ENCODE data around the gene TRIB2. TPM values are rescaled to one million over a fixed set of nuclear protein-coding genes. Genes with fewer than 3 reads are reported as not detected.

The TRIB2 gene
- total RNA-seq, 1 donor from 2014 or later, result 57.8 TPM

DNA sequence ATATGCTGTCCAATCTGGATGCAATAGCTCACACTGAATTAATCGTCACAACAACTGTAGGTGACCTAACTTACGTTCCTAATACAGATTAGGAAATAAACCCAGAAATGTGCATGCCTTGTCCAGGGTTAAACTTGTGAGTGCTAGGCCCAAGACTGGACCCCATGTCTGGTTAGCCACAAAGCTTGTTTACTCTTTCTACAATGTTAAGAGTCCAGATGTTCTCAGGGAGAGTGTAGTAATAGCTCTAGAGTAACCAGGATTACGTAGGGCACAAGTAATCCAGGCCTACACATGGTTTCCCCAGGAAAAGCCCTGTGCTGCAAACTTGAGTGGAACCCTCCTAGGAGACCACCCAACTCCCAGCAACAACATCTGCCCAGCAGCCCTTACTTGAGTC is 26.2 kb downstream of the TRIB2 start:
- Mint-ChIP-seq H3K4me3 (ENCODE audit: low read depth) (no peak overlapping the region), H3K9me3 (ENCODE audit: low read depth) (no peaks in the 10 kb centered on the region), H3K27me3 (no peaks in the 10 kb centered on the region), H3K36me3 (ENCODE audit: insufficient read depth) (peaks cover 24% of the 10 kb centered on the region), H3K4me1 (ENCODE audit: low read depth) (peaks cover 2% of the 10 kb centered on the region), H3K27ac (no peak overlapping the region)
- no peak for DNase-seq (ENCODE audit: low spot score, unreplicated experiment)
- TF ChIP-seq, protein P1, sequence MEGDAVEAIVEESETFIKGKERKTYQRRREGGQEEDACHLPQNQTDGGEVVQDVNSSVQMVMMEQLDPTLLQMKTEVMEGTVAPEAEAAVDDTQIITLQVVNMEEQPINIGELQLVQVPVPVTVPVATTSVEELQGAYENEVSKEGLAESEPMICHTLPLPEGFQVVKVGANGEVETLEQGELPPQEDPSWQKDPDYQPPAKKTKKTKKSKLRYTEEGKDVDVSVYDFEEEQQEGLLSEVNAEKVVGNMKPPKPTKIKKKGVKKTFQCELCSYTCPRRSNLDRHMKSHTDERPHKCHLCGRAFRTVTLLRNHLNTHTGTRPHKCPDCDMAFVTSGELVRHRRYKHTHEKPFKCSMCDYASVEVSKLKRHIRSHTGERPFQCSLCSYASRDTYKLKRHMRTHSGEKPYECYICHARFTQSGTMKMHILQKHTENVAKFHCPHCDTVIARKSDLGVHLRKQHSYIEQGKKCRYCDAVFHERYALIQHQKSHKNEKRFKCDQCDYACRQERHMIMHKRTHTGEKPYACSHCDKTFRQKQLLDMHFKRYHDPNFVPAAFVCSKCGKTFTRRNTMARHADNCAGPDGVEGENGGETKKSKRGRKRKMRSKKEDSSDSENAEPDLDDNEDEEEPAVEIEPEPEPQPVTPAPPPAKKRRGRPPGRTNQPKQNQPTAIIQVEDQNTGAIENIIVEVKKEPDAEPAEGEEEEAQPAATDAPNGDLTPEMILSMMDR (IDR thresholded peaks at IDR 0.05; ENCODE audit: unreplicated experiment), result no peak

DNA sequence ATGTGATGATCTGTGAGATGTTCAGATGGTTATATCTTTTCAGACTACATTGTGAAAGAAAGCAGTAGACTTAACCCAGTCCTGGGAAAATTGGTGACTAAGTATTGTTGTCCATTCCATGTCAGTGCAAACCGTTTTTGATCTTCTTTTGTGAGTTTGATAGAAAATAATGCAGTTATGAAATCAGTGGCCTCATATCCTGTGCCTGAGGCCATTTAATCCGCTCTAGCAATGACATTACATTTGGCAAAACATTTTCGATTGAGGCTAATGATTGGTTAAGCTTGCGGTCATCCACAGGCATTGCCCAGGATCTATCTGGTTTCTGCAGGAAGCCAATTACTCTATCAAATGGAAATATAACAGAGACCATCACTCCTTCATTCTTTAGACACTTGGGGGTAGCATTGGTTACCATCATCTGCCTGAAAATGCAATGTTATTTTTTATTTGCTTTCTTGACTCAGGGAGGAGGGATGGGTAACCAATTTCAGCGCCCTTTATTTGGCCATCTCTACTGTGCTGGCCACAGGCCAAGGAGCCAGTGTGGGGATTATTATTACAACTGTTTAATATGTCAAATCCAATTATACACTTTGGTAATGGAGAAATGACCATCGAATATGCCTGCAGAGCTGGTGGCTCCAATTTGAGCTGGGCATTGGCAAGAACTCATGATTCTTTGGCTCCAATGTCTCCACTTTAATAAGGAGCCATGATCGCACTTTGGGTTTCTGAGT is 33.6 kb downstream of the TRIB2 start:
- no peaks in the 10 kb centered on the region for H3K4me1 Mint-ChIP-seq (ENCODE audit: low read depth)

DNA sequence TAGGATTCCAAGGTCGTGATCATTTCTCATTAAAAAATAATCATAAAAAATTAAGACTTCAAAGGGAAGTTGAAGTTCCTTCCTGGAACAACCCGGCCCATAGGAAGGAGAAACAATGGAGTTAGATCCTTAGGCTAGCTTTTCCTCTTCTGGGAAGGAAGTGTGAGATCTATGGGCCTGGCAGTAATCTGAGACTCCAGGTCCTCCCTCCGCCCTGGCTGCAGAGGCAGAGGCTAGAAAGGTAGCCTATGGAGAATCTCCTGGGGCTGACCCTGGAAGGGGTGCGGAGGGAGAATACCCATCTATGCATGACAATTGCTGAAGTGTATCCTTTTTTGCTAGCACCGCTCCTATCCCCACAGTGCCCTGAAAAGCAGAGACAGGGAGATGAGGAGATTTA is 37.9 kb downstream of the TRIB2 start:
- no peaks in the 10 kb centered on the region for H3K27me3 Mint-ChIP-seq
- no peaks in the 10 kb centered on the region for H3K36me3 Mint-ChIP-seq (ENCODE audit: insufficient read depth)
- DNase-seq (ENCODE audit: low spot score, unreplicated experiment), result no peak
- H3K4me3 Mint-ChIP-seq (ENCODE audit: low read depth), result no peak overlapping the region
- no peak overlapping the region for H3K27ac Mint-ChIP-seq
- peaks cover 9% of the 10 kb centered on the region for H3K4me1 Mint-ChIP-seq (ENCODE audit: low read depth)
- no peaks in the 10 kb centered on the region for H3K9me3 Mint-ChIP-seq (ENCODE audit: low read depth)
- TF ChIP-seq, protein P1 (IDR thresholded peaks at IDR 0.05; ENCODE audit: unreplicated experiment), result no peak

More for the DNA sequence above, 33.6 kb downstream of the TRIB2 start:
- TF ChIP-seq, protein P1 (IDR thresholded peaks at IDR 0.05; ENCODE audit: unreplicated experiment), result no peak
- no peak overlapping the region for H3K4me3 Mint-ChIP-seq (ENCODE audit: low read depth)
- H3K27me3 Mint-ChIP-seq, result no peaks in the 10 kb centered on the region
- no peaks in the 10 kb centered on the region for H3K36me3 Mint-ChIP-seq (ENCODE audit: insufficient read depth)
- H3K27ac Mint-ChIP-seq, result no peak overlapping the region
- DNase-seq (ENCODE audit: low spot score, unreplicated experiment), result no peak
- H3K9me3 Mint-ChIP-seq (ENCODE audit: low read depth), result peaks cover 6% of the 10 kb centered on the region

DNA sequence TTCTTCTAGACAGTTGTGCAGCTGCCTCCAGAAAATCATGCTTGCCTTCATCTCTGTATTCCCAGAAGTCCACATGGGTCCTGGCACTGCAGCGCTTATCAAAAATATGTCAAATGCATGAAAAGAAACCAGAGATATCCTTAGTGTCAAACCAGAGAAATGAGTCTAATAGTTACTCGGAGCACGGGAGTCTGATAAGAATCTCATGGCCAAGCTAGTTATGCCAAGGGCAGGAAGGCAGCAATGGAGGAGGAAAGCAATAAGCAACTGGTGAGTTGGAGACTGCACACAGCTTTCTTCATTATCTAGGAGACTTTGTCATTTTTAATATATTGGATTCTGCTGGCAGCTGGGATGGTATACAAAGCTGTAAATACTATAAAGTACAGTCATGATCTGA is 38.6 kb downstream of the TRIB2 start:
- no peak for DNase-seq (ENCODE audit: low spot score, unreplicated experiment)
- H3K4me3 Mint-ChIP-seq (ENCODE audit: low read depth), result no peak overlapping the region
- H3K9me3 Mint-ChIP-seq (ENCODE audit: low read depth), result no peaks in the 10 kb centered on the region
- peaks cover 10% of the 10 kb centered on the region for H3K4me1 Mint-ChIP-seq (ENCODE audit: low read depth)
- TF ChIP-seq, protein P1 (IDR thresholded peaks at IDR 0.05; ENCODE audit: unreplicated experiment), result no peak
- H3K27ac Mint-ChIP-seq, result no peak overlapping the region
- no peaks in the 10 kb centered on the region for H3K27me3 Mint-ChIP-seq
- H3K36me3 Mint-ChIP-seq (ENCODE audit: insufficient read depth), result no peaks in the 10 kb centered on the region

DNA sequence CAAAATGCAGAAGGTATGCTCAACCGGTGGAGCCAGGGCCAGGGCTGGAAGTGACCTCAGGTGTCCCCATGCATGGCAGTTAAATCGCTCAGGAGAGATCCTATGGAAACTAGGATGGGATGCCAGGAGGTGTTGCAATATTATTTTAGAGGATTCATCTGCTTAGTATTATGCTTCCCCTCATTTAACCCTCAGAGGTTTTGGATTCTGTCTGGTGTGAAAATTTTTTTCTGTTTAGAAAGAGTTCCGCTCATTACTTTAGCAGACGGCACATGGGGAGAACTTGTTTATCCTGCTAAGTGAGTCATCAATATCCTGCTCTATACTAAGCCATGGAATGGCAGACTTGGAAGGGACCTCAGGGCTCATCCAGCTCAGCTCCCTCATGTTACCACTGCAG is 42.5 kb downstream of the TRIB2 start:
- no peak for DNase-seq (ENCODE audit: low spot score, unreplicated experiment)
- Mint-ChIP-seq H3K9me3 (ENCODE audit: low read depth) (no peaks in the 10 kb centered on the region), H3K27ac (no peak overlapping the region), H3K4me1 (ENCODE audit: low read depth) (peaks cover 11% of the 10 kb centered on the region), H3K27me3 (peaks cover 4% of the 10 kb centered on the region), H3K4me3 (ENCODE audit: low read depth) (no peak overlapping the region), H3K36me3 (ENCODE audit: insufficient read depth) (no peaks in the 10 kb centered on the region)
- TF ChIP-seq, protein P1 (IDR thresholded peaks at IDR 0.05; ENCODE audit: unreplicated experiment), result no peak

Measured in progenitor cell of endocrine pancreas (in vitro differentiated cells).